ENCODE results near the gene EPB41. TPM values are rescaled to one million over a fixed set of nuclear protein-coding genes. Genes with fewer than 3 reads are reported as not detected.
"Not testable (repeated sequence)": the region's sequence is repeated elsewhere in the genome, so short reads cannot be mapped to it uniquely, and the experiment has no call there.

The EPB41 gene
- total RNA-seq, 1 experiment from 2014 or later = 17.3 TPM

- H2AFZ ChIP-seq (ENCODE audit: low read length) = no peak overlapping the region
- no peak overlapping the region for H3K9ac ChIP-seq (ENCODE audit: low read length)
- H3K4me2 ChIP-seq (ENCODE audit: low read depth, low read length, poor library complexity, severe bottlenecking) = no peak overlapping the region
- no peaks in the 10 kb centered on the region for H3K79me2 ChIP-seq (ENCODE audit: low read length)
- H3K4me1 ChIP-seq (ENCODE audit: low read length) = no peaks in the 10 kb centered on the region
- no peaks in the 10 kb centered on the region for H3K36me3 ChIP-seq (ENCODE audit: insufficient read depth, low read length)
- no peaks in the 10 kb centered on the region for H3K9me3 ChIP-seq (ENCODE audit: low read length)
- no peak overlapping the region for H3K27ac ChIP-seq (ENCODE audit: low read length)
- H3K4me3 ChIP-seq (ENCODE audit: low read length) = no peak overlapping the region
- no peaks in the 10 kb centered on the region for H3K9me2 ChIP-seq (replicated peaks; ENCODE audit: insufficient read depth, low read length)
- H3K27me3 ChIP-seq (ENCODE audit: low read length) = no peaks in the 10 kb centered on the region
- no peaks in the 10 kb centered on the region for H4K20me1 ChIP-seq (ENCODE audit: insufficient read depth, low read depth, low read length)
- no peak for DNase-seq
These were observed 184.9 kb downstream of the EPB41 start for GRCh38 chr1:29099286-29099685.

- no peaks in the 10 kb centered on the region for H4K20me1 ChIP-seq (ENCODE audit: insufficient read depth, low read depth, low read length)
- H3K36me3 ChIP-seq (ENCODE audit: insufficient read depth, low read length) = no peaks in the 10 kb centered on the region
- no peaks in the 10 kb centered on the region for H3K27me3 ChIP-seq (ENCODE audit: low read length)
- no peaks in the 10 kb centered on the region for H3K4me1 ChIP-seq (ENCODE audit: low read length)
- H3K9me3 ChIP-seq (ENCODE audit: low read length) = no peaks in the 10 kb centered on the region
- no peak overlapping the region for H3K4me2 ChIP-seq (ENCODE audit: low read depth, low read length, poor library complexity, severe bottlenecking)
- no peaks in the 10 kb centered on the region for H3K9me2 ChIP-seq (replicated peaks; ENCODE audit: insufficient read depth, low read length)
- no peaks in the 10 kb centered on the region for H3K79me2 ChIP-seq (ENCODE audit: low read length)
- DNase-seq = no peak
- no peak overlapping the region for H2AFZ ChIP-seq (ENCODE audit: low read length)
- H3K4me3 ChIP-seq (ENCODE audit: low read length) = no peak overlapping the region
- H3K27ac ChIP-seq (ENCODE audit: low read length) = no peak overlapping the region
- H3K9ac ChIP-seq (ENCODE audit: low read length) = no peak overlapping the region
These were observed 186.1 kb downstream of the EPB41 start for GRCh38 chr1:29100487-29100886.

GRCh38 chr1:29105822-29106221, 191.5 kb downstream of the EPB41 start:
- no peaks in the 10 kb centered on the region for H3K9me3 ChIP-seq (ENCODE audit: low read length)
- no peak for DNase-seq
- no peak overlapping the region for H3K4me2 ChIP-seq (ENCODE audit: low read depth, low read length, poor library complexity, severe bottlenecking)
- no peaks in the 10 kb centered on the region for H3K4me1 ChIP-seq (ENCODE audit: low read length)
- no peak overlapping the region for H3K4me3 ChIP-seq (ENCODE audit: low read length)
- no peaks in the 10 kb centered on the region for H4K20me1 ChIP-seq (ENCODE audit: insufficient read depth, low read depth, low read length)
- H3K9me2 ChIP-seq (replicated peaks; ENCODE audit: insufficient read depth, low read length) = no peaks in the 10 kb centered on the region
- H3K79me2 ChIP-seq (ENCODE audit: low read length) = no peaks in the 10 kb centered on the region
- H3K36me3 ChIP-seq (ENCODE audit: insufficient read depth, low read length) = no peaks in the 10 kb centered on the region
- no peak overlapping the region for H3K27ac ChIP-seq (ENCODE audit: low read length)
- no peak overlapping the region for H2AFZ ChIP-seq (ENCODE audit: low read length)
- H3K9ac ChIP-seq (ENCODE audit: low read length) = no peak overlapping the region
- no peaks in the 10 kb centered on the region for H3K27me3 ChIP-seq (ENCODE audit: low read length)

GRCh38 chr1:29108041-29108440, 193.7 kb downstream of the EPB41 start:
- H3K4me3 ChIP-seq (ENCODE audit: low read length); H3K9ac ChIP-seq (ENCODE audit: low read length); H2AFZ ChIP-seq (ENCODE audit: low read length); DNase-seq; H3K27me3 ChIP-seq (ENCODE audit: low read length); H3K9me3 ChIP-seq (ENCODE audit: low read length); H3K4me1 ChIP-seq (ENCODE audit: low read length); H3K4me2 ChIP-seq (ENCODE audit: low read depth, low read length, poor library complexity, severe bottlenecking); H4K20me1 ChIP-seq (ENCODE audit: insufficient read depth, low read depth, low read length); H3K79me2 ChIP-seq (ENCODE audit: low read length); H3K36me3 ChIP-seq (ENCODE audit: insufficient read depth, low read length); H3K9me2 ChIP-seq (replicated peaks; ENCODE audit: insufficient read depth, low read length); H3K27ac ChIP-seq (ENCODE audit: low read length): not testable (repeated sequence)

- Histone ChIP-seq H3K4me2 (ENCODE audit: low read depth, low read length, poor library complexity, severe bottlenecking) (no peak overlapping the region), H3K79me2 (ENCODE audit: low read length) (no peaks in the 10 kb centered on the region), H3K9me2 (replicated peaks; ENCODE audit: insufficient read depth, low read length) (no peaks in the 10 kb centered on the region), H3K4me1 (ENCODE audit: low read length) (no peaks in the 10 kb centered on the region), H3K9ac (ENCODE audit: low read length) (no peak overlapping the region), H3K4me3 (ENCODE audit: low read length) (no peak overlapping the region), H3K9me3 (ENCODE audit: low read length) (no peaks in the 10 kb centered on the region), H3K27me3 (ENCODE audit: low read length) (no peaks in the 10 kb centered on the region), H4K20me1 (ENCODE audit: insufficient read depth, low read depth, low read length) (no peaks in the 10 kb centered on the region), H3K36me3 (ENCODE audit: insufficient read depth, low read length) (no peaks in the 10 kb centered on the region), H3K27ac (ENCODE audit: low read length) (no peak overlapping the region), H2AFZ (ENCODE audit: low read length) (no peak overlapping the region)
- no peak for DNase-seq
These were observed 198.5 kb downstream of the EPB41 start for GRCh38 chr1:29112705-29113412.

GRCh38 chr1:29113413-29114117, 199.2 kb downstream of the EPB41 start:
- H3K9me3 ChIP-seq (ENCODE audit: low read length) = no peaks in the 10 kb centered on the region
- H3K9ac ChIP-seq (ENCODE audit: low read length) = no peak overlapping the region
- no peaks in the 10 kb centered on the region for H4K20me1 ChIP-seq (ENCODE audit: insufficient read depth, low read depth, low read length)
- no peaks in the 10 kb centered on the region for H3K4me1 ChIP-seq (ENCODE audit: low read length)
- DNase-seq = no peak
- H3K4me3 ChIP-seq (ENCODE audit: low read length) = no peak overlapping the region
- no peaks in the 10 kb centered on the region for H3K79me2 ChIP-seq (ENCODE audit: low read length)
- no peaks in the 10 kb centered on the region for H3K27me3 ChIP-seq (ENCODE audit: low read length)
- no peaks in the 10 kb centered on the region for H3K9me2 ChIP-seq (replicated peaks; ENCODE audit: insufficient read depth, low read length)
- no peak overlapping the region for H3K4me2 ChIP-seq (ENCODE audit: low read depth, low read length, poor library complexity, severe bottlenecking)
- H3K27ac ChIP-seq (ENCODE audit: low read length) = no peak overlapping the region
- no peaks in the 10 kb centered on the region for H3K36me3 ChIP-seq (ENCODE audit: insufficient read depth, low read length)
- H2AFZ ChIP-seq (ENCODE audit: low read length) = no peak overlapping the region

GRCh38 chr1:29114654-29115053, 200.3 kb downstream of the EPB41 start:
- no peak overlapping the region for H3K4me2 ChIP-seq (ENCODE audit: low read depth, low read length, poor library complexity, severe bottlenecking)
- no peaks in the 10 kb centered on the region for H3K27me3 ChIP-seq (ENCODE audit: low read length)
- no peaks in the 10 kb centered on the region for H3K9me2 ChIP-seq (replicated peaks; ENCODE audit: insufficient read depth, low read length)
- H3K9ac ChIP-seq (ENCODE audit: low read length) = no peak overlapping the region
- H3K9me3 ChIP-seq (ENCODE audit: low read length) = no peaks in the 10 kb centered on the region
- H3K4me3 ChIP-seq (ENCODE audit: low read length) = no peak overlapping the region
- H2AFZ ChIP-seq (ENCODE audit: low read length) = no peak overlapping the region
- no peaks in the 10 kb centered on the region for H4K20me1 ChIP-seq (ENCODE audit: insufficient read depth, low read depth, low read length)
- DNase-seq = no peak
- H3K36me3 ChIP-seq (ENCODE audit: insufficient read depth, low read length) = no peaks in the 10 kb centered on the region
- H3K27ac ChIP-seq (ENCODE audit: low read length) = no peak overlapping the region
- no peaks in the 10 kb centered on the region for H3K4me1 ChIP-seq (ENCODE audit: low read length)
- no peaks in the 10 kb centered on the region for H3K79me2 ChIP-seq (ENCODE audit: low read length)

GRCh38 chr1:29117381-29117780, 203.0 kb downstream of the EPB41 start:
- no peak overlapping the region for H3K4me2 ChIP-seq (ENCODE audit: low read depth, low read length, poor library complexity, severe bottlenecking)
- no peaks in the 10 kb centered on the region for H3K79me2 ChIP-seq (ENCODE audit: low read length)
- no peaks in the 10 kb centered on the region for H4K20me1 ChIP-seq (ENCODE audit: insufficient read depth, low read depth, low read length)
- H3K36me3 ChIP-seq (ENCODE audit: insufficient read depth, low read length) = no peaks in the 10 kb centered on the region
- no peak overlapping the region for H3K4me3 ChIP-seq (ENCODE audit: low read length)
- H3K27ac ChIP-seq (ENCODE audit: low read length) = no peak overlapping the region
- H3K9me2 ChIP-seq (replicated peaks; ENCODE audit: insufficient read depth, low read length) = no peaks in the 10 kb centered on the region
- H2AFZ ChIP-seq (ENCODE audit: low read length) = no peak overlapping the region
- H3K9me3 ChIP-seq (ENCODE audit: low read length) = no peaks in the 10 kb centered on the region
- H3K9ac ChIP-seq (ENCODE audit: low read length) = no peak overlapping the region
- H3K27me3 ChIP-seq (ENCODE audit: low read length) = no peaks in the 10 kb centered on the region
- DNase-seq = no peak
- no peaks in the 10 kb centered on the region for H3K4me1 ChIP-seq (ENCODE audit: low read length)

Measured in Karpas-422 (cell line).